Stimulated activated CD4-positive, alpha-beta T cell treated with anti-CD3 and anti-CD28 coated beads, Interleukin-1b, Interleukin-23, amount 100 ng/mL, for 24 hours (primary cell): Measurements from ENCODE around the gene VAV2.

Experiments
- DNase-seq, 4 experiments: peaks; one replicate each; pipeline ENCODE4 v3.0.0-alpha.2; 2020; ENCODE audit warnings: low read depth in 4 of 4, low spot score in 1 of 4

The VAV2 gene

DNA sequence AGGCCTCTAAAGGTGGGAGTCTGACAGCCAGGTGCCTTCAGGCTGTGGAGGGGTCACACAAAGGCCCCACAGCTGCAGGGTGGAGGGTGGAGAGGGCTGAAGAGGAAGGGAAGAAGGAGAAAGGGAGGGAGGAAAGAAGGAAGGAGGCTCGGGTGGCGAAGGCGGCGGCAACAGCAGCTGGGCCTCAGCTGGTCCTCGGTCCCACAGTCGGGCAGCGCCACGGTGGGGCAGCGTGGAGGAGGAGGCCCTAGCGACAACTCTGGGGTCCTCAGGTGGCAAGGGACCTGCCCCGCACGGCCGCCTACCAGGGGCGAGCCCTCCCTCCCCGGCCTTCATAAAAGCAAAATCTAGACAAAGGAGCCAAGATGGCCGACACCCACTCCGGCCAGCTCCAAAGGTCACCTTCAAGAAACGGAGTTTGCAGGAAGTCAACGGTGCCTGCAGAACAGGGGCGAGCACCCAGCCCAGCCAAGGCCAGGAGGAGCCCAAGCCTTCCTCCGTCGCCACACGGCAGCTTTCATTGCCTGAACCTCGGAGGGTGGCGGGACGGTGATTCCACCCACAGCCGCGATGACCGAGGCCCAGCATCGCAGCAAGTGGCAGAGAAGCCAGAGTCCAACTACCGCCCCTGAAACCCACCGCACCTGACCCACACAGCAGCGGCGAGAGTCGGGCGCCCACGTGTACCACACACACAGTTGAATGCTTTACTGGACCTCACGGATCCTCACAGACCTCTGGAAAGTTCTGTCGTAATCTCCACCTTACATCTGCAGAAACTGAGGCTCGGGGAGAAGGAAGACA is 98.7 kb downstream of the VAV2 start:
- no peak for DNase-seq

DNA sequence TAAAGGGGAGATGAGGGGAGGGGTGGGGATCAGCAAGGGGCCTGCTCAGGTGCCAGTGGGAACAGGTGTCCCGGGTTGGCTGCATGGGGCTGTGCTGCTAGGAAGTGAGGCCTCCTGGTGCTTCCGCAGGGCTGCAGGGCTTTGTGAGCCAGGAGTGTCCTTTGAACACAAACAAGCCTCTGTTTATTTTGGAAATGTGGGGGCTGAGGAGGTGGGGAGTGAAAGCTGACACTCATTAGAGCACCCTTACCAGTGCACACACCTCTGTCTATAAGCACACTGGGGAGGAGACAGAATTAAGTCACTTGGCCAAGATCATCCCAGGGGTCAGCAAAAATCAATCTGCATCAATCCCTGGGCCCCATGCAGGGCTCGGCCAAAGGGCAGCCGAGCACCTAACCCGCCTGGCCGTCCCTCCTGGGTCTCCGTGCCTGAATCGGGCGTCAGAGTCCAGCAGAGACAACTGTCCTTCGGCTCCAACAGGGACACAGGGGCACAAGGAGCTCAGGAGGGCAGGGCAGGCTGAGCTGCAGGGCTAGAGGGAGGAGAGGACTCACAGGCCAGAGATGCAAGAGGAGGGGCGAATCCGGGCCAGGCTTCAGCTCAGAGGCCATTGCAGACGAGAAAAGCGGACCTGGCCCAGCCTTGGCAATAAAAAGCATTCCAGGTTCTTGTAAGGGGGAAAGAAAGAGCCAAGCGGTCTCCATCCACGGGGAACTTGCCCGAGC is 99.8 kb downstream of the VAV2 start:
- DNase-seq: no peak

DNA sequence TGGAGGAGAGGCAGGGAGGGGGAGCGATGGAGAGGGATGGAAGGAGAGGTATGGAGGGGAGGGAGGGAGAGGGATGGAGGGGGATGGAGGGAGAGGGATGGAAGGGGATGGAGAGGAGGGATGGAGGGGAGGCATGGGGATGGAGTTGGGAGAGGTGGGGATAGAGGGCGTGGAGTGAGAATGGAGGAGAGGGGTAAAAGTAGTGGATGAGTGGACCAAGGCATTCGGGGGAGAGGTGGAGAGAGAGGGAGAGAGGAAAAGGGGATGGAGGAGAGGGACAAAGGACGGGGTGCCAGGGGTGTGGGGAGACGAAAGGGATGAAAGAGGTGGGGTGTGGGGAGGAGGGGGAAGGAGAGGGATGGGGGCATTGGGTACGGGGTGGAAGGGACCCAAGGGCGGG is 100.4 kb downstream of the VAV2 start:
- no peak for DNase-seq

DNA sequence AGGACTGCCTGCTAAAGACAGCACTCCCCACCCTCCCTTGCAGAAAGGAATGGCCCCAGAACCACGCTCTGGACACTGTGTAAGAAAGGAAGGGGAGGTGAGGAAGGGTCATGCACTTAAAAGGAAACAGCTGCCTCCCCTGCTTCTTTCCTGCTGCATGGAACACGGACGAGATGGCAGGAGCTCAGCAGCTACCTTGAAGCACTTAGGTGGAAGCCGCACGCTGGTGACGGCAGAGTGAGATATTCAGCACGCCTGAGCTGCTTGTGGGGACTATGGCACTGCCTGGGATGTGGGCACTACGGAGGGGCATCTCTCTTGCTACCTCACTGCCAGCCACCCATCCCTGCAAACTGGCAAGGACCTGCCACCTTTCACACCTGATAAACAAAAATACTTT is 101.5 kb downstream of the VAV2 start:
- no peak for DNase-seq

DNA sequence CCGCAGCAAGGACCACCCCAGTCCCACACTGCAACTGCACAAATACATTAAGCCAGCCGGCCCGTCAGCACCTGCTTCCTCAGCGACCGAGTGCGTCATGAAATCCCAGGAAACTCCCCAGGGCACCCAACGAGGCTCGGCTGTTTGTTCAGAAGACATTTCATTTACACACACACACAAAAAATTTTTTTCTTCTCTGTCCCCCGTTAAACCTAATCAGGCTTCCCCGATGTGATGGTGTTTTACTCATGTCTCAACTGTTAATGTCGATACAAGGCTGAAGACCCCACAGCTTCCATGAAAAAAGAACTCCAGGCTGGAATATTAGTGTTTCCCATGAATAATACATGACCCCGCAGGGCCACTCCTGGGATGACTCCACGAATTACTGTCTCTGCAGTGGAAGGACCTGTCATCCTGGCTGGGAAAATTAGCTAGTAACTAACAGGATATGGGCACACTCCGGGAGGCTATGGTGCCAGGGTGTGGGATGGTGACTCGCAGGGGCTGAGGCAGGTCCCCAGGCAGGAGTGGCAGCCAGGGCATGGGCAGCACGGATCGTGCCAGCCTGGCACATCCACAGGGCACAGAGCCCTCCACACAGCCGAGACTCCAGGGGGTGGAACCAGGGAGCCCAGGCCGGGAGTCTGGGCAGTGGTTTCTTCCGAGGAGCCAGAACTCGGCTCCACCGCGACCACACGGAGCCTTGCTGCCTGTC is 102.4 kb downstream of the VAV2 start:
- DNase-seq: no peak

DNA sequence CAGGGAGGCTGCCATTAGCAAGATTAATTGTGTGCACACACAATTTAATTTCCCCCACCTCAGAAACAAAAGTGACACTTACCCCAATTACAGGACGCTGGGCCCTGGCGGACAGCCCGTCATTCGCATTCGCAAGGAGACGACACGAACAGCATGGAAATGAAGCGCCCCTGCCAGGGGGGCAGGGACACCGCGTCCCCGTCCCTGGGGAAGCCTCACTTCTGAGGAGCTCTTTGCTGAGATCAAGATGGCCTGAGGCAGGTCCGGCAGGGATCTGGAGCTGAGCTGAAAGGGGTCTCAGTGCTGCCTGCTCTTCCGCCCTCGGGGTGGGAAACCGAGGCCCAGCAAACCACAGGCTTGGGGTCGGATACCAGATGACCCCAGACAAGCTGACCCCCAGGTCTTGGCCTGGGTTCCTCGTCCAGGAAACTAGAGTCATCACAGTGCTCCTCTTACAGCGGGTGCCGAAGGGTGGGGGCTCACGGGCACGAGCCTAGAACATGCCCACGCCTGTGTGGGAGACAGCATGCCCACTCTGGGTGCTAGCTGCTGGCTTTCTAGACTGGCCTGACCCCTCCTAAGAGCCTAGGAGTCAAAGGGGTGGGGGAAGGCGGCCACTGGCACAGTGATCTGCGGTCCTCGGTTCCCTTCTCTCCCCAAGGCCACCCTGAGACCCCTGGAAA is 103.2 kb downstream of the VAV2 start:
- no peak for DNase-seq

DNA sequence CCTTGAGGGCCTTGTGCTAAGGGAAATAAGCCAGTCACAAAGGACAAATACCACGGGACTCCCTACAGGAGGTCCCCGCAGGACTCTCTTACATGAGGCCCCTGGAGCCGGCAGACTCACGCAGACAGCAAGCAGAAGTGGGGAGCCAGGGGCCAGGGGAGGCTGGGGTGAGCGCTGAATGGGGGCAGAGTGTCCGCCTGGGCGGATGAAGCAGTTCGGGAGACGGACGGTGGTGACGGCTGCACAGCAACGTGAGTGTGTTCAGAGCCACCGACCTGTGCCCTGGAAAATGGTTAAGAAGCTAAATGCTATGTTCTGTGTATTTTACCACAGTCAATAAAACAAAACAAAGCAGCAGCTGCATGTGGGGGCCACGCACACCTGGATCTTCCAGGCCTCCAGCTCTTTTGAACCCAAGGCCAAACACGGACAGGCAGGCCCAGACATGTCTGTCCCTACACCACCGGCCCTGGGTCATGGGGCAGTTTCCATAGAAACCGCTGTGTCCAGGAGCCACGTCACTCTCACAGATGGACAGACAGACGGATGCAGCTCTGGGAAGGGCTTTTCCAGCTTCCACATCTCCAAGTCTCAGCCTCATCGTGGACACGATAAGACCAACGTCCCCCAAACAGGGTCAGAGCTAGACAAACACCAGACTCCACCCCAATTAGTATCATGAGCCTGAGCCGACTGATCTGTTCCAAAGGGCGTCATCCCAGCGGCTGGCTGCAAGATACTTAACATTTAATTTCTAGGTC is 103.9 kb downstream of the VAV2 start:
- no peak for DNase-seq

DNA sequence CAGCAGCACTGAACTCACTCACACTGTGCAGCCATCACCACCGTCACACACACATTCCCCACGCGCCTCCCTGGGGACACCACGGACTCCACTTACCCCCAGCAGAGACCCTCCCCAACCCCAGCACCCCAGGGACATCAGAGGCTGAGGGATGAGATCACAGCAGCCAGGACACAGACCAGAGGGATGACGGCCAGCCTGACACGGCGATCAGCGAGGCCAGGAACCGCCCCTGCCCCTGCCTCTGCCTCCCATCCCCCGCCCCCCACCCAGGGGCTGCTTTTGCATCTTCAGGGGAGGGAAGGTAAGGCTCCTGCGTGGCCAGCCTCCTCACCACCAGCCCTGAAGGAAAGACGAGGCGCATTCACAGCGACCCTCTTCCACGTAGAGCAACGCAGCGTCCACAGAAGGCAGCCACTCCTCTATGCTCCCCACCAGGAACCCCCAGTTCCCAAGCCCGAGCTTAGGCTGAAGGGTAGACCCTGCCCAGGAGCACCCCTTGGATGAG is 104.5 kb downstream of the VAV2 start:
- DNase-seq: no peak

DNA sequence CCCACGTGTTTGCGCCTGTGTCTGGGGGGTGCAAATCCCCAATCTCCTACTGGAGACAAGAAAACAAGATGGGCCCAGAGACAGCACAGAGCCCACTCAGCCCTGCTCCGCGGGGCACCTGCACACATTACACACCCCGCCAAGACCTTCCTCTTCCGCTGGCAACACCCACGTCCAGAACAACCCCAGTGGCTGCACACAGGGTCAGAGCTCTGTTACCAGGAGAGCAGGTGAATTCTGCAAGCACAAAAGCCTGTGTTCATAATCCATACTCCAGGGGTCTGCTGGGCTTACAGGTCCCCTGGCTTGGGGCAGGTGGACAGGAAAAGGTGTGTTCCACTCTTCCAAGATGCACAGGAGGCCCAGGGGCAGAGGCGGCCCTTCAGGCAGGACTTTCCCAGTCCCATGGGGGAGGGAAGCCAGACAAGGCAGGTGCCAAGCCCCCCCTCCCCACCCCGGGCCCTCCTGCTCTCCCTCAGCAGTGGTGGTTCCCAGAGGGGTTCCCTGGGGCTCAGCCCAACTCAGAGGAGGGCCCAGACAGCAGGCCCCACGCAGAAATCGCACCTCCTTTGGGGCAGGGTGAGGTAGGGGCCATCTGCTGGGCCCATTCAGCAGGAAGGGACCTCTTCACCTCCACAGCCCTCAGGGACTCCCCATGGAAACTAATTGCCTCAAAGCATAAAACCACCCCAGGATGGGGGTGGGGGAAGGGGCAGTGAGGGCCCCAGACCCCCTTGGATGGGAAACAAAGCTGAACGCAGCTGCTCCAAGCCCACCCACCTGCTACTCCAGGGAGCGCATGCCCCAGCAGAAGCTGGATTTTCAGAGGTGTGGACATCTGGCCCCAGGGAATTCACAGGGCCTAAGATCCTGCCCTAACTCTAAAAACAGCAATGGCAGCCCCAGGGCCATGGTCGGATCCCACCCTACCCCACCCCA is 105.3 kb downstream of the VAV2 start:
- no peak for DNase-seq

DNA sequence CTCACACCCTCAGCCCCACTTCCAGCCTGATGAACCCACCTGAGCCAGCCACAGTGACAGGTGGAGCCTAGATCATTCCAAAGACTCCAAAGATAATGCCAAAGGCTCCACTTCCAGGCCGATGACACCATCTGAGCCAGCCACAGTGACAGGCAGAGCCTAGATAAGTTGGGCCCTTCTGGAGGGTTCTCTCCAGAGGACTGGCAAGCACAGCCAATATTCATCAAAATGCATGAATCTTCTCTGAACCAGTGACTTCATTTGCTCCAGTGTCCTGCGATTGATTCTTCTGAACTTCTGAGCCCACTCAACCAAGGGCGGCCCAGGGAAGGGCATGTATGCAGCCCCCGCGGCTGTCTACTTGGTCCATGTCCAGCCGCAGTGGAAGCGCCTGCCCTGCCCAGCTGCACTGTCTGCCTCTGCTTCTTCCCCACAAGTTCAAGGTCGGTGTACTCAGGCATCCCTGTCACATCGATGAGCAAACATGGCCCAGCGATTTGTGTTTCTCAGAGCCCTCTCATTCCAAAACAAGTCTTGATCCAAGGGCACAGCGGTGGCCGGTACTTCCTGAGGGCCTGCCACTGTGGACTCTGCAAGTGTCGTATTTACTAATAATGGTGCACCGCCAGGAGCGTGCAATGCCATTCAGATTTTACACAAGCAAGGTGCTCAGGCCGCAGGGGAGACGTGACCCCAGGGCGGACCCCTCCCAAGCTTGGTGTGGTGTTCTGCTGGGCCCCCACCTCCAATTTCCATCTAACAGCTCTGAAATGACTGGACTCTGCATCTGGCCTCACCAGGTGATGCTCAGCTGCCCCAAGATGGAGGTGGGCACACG is 107.0 kb downstream of the VAV2 start:
- DNase-seq: no peak

DNA sequence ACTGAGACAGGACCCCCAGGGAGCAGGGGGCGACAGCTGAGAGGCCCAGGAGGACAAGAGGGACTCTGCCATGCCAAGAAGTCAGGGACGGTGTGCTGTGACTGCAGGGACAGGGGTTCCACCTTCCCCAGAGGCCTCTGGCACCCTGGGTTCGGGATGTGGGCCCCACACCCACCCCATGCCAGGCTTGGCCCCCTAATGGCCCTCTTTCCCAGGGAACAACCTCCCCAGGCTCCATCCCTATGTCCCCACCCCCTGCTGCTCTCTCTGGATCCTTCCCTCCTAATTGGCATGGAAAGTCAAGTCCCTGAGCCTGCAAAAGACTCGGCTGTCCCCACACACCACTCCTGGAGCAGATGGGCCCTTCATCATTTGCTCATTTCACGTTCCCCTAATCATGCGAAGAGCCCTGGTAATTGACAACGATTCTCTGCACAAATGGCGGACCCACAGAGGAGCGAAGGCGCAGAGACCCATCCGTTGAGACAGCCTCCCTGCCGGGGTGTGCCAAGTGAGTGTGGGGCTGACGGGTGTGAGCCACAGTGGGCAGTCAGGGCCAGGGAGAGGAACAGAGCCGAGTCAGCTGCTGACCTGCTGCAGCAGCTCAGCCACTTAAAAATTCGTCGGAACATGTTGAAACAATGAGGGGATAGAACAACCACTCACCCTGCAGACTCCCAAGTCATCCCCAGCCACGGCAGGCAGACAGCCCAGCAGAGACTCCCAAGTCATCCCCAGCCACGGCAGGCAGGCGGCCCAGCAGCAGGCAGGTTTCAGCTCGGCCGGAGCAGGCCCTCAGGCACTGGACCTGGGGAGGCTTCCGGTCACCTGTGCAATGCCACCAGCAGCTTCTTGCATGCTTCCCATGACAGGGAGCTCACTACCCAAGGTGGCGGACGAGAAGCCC is 109.0 kb downstream of the VAV2 start:
- no peak for DNase-seq

DNA sequence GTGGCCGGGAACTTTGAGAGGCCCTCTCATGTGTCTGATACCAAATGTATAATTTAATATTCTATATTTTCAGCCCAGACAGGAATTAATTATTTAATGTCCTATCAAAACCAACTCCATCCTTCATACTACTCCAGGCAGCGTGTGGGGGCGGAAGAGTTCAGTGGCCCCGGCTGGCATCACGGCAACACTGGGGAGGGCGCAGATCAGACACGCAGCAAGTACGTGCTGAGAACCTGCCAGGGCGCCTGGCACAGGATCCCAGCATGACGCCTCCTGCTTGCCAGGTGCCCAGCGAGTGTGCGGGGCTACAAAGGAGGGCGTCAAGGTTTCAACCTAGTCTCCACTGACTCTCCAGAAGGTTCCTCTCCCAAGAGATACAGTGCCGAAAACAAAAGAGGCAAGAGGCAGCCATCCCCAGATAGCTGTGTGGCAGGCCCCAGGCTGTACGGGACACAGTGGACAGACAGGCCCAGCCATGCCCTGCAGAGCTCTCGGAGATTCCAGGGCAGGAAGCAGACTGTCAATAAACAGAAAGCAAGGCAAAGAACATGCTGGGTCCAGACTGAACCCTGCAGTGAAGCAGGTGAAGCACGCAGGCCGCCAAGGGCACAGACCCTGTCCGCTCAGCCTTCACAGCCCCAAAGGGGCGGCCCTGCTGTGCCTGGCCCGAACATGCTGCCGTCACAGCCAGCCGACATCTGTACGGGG is 110.3 kb downstream of the VAV2 start:
- DNase-seq: no peak

DNA sequence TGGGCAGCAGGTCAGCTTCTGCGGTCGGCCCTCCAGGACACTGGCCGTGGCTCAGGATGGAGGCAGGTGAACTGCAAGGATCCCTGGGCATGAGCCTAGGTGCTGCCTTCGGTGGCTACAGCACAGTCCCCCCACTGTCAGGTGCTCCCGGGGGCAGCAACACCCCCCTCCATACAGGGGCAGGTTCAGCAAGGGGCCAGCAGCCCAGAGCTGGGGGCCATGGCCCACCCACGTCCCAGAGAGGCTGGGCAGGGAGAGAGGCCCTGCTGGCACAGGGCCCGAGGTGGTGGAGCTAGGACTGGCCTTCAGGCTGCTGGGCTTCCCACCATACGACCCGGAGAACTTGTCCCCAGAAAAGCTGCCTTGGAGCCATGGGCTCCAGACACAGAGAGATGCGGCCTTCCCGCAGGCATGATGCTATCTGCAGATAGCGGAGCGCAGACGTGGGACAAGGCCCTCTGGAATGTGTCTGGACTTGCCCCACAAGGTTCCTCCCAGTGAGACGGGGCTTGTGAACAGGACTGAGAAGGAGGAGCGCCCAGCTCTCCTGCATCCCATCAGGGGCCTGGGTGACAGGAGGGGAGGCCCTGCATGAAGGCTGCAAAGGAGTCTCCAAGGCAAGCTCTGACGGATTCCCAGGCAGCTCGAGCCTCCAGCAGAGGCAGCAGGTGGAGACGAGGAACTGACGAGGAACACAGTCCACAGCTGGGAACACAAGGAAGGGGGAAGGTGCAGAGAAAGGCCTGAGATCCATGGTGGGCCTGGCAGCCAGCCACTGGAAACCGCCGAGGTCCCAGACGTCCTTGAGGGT is 111.1 kb downstream of the VAV2 start:
- no peak for DNase-seq

DNA sequence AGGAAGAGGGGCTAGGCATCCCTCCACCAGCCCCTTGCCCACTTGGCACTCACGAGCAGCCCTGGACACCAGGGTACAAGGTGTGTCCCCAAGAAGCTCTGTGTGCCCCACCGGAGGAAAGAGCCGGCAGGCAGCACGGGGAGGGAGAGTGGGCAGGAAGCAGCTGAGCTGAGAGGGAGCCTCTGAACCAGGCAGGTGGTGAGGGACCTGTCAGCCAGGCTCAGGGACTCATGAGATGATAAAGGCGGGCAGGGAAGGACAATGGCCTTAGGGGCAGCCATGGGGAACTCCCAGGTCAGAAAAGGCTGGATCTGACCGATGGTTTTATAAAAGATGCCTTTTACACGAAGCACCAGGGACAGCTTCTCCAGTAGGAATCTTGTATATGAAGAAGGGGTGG is 112.0 kb downstream of the VAV2 start:
- no peak for DNase-seq

DNA sequence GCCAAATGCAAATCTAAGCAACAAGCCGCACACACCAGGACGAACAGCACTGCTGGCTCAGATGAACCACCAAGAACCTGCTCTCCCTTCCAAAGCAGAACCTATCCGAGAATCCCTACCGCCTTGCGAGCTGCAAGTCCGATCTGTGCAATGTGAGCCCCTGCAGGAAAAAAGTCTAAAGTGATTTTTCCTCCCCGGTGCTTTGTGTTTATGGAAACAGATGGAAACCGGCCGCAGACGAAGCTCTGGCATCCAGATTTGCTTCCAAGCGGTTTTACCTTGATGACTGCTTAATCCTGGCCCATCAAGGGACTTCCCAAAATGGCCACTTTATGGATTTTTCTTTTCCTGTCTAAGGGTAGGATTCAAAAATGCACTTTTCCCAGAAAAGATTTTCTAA is 112.5 kb downstream of the VAV2 start:
- DNase-seq: no peak

DNA sequence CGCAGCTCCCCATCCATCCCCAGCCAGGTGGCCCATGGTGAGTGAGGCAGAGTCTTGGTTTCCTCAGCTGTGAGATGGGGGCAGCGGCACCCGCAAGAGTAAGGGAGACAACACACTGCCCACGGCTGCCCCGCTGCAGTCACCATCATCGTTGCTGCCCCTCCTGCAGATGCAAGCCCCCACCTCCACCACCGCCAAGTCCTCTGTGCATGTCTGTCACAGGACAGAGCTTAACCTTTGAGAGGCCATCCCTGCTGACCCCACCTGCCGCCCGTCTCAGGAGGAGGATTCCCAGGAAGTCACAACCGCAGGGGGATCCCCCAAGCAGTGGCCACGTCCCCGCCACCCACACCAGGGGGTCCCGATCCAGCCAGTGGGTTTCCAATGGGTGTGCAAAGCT is 113.7 kb downstream of the VAV2 start:
- no peak for DNase-seq
